AML-193 (cell line): ENCODE measurements around the gene LZTFL1.

ENCODE experiments used
- DNase-seq, 2 experiments: peaks; one replicate each; lab custom pipeline; 2025; lab: John Stamatoyannopoulos, UW

Gene LZTFL1

DNA sequence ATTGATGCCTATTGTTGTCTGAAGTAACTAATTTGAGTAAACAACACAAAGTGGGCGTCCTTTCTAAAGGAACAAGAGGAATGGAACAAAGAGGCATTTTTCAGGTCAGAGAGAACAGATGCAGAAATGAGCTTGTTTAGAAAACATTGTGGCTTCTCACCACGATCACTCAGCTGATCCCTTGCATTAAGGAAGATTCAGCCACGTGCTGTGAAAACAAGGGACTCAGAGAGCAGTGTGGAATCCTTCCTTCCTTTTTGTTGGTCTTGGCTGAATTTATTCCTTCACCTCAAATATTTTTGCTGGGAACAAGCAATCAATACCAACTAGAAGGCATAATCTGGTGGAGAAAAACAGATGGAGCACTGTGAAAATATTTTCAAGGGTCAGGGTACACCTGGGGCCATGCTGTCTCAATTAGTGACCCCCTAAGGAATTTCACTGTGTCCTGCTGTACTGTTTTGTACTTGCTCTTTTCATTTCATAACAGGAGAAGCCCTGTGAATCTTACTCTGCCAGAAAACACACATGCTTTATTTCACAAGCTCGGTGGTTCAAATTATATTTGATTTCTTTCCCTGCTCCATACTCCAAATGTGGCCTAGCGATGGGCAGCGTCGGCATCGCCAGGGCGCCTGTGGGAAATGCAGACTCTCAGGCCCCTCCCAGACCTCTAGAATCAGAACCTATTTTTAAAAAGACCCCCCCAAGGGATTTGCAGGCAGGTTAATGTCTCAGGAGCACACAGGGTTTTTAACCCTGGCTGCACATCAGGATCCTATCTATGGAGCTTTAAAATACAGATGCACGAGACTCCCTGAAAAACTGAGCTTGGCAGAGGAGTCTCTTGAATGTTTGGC lies 34.0 kb downstream of the LZTFL1 start:
- DNase-seq = no peak

DNA sequence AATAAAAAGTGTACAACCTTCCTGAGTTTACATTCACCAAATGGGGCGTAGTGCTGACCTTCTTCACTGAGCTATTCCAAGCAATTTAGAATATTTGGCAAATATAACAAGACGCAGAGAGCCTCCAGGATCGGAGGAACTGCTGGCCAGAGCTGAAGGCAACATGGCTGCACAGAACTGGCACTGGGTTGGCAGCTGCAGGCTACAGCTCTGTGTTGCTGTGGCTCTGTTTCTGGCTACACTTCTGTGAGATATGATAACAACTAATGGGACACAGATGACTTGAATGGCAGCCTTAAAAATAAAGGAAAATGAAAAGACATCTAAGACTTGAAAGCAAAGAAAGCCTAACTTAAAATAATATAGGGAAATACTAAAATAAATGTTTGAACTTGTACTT lies 34.8 kb downstream of the LZTFL1 start:
- DNase-seq = no peak

DNA sequence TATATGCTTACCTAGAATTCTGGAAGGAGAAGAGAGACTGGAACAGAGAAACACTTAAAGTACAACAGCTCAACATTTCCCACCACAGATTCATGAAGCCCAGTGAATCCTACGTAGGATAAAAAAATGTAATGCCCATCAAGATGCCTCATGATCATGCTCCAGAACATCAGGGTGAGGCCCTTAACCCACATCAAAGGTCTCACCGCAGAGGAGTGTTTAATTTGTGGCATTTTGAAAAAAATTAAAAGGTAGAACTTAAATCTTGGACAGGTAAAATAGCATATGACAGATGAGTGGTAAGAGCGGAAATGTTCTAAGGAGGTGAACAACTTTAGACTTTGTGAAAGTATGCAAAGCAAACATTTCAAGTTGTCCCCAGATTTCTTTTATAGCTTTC lies 35.8 kb downstream of the LZTFL1 start:
- no peak for DNase-seq

DNA sequence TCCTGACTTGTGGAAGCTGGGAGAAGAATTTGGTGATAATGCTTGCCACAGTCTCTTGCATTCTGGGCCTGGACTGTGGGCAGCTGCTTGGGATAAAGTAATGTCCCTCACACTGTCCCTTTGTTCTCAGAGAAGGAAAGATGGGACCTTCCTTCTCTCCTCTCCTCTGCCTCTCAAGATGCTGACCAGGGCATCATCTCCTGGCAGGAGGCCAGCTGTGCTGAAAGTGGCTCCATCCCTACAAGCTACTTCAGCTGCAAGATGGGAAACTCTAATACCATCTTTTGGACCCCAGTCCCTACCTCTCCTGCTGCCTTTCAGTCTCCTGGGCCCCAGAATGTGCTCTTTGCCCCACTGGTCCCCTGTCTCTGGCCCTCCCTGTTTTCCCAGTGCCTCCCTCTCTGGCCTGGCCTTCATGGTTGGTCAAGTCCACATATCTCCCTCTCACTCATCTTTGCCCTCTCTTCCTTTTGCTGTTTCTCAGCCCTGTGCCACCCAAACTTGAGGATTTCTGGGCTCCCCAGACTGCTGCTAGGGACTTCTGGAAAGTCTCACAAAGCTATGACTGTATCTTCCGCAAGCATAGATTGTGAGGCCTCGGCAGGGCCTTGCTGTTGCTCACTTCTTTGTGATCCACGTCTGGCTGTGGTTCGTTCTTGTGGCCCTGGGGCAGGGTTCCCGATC lies 38.5 kb downstream of the LZTFL1 start:
- DNase-seq = no peak

DNA sequence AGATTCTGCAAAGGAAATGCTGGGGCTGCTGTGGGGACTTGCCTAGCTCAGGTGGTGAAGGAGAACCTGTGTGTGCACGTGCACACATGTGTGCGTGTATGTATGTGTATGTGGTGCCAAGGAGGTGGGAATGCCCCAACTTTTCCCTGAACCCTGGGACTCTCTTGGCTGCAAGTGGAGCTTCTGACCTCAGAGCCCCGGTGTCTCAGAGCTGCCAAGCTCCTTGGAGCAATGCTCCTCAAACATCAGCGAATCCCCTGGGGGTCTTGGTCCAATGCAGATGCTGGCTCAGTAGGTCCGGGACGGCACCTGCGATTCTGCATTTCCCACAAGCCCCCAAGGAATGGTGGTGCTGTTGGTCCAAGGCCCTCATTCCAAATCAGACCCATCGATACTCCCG lies 39.8 kb downstream of the LZTFL1 start:
- DNase-seq = no peak

DNA sequence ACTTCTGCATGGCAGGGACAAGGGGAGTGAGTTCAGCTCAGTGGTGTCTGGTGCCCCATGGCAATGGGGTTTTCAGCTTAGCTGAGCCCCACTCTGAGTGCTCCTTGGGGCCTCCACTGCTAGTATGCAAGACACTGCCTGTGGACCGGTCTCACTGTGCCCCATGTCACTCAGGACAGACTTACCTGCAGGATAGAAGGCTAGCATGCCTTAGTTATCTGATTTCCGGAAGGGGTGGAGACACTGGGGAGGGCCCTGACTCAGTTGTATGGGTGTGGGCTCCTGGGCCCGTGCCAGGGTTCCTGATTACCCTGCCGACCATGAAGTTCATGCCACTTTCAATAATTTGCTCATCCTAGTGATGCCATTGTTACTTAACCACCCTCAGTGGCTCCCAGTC lies 41.3 kb downstream of the LZTFL1 start:
- no peak for DNase-seq

DNA sequence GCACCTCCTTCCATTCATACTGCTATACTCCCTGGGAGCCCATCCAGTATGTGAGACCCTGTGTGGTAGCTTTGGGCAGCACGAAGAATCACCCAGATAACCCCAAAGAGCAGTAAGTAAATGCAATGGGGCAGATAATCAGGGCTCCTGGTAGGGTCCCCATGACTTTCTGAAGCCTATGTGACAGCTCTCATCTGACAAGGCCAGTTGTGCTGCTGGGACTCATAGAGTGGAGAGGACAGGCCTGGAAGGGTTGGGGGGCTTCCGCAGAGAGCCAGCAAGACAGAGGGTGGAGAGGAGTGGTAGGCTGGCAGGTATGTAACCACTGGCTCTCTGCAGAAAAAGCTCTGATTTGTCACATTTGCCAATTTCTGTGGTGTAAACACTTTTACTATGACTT lies 42.3 kb downstream of the LZTFL1 start:
- DNase-seq = no peak

- no peak for DNase-seq
Observed at GRCh38 chr3:45798034-45798433, 43.9 kb downstream of the LZTFL1 start.

GRCh38 chr3:45796902-45797637 lies 44.8 kb downstream of the LZTFL1 start:
- DNase-seq = no peak

DNA sequence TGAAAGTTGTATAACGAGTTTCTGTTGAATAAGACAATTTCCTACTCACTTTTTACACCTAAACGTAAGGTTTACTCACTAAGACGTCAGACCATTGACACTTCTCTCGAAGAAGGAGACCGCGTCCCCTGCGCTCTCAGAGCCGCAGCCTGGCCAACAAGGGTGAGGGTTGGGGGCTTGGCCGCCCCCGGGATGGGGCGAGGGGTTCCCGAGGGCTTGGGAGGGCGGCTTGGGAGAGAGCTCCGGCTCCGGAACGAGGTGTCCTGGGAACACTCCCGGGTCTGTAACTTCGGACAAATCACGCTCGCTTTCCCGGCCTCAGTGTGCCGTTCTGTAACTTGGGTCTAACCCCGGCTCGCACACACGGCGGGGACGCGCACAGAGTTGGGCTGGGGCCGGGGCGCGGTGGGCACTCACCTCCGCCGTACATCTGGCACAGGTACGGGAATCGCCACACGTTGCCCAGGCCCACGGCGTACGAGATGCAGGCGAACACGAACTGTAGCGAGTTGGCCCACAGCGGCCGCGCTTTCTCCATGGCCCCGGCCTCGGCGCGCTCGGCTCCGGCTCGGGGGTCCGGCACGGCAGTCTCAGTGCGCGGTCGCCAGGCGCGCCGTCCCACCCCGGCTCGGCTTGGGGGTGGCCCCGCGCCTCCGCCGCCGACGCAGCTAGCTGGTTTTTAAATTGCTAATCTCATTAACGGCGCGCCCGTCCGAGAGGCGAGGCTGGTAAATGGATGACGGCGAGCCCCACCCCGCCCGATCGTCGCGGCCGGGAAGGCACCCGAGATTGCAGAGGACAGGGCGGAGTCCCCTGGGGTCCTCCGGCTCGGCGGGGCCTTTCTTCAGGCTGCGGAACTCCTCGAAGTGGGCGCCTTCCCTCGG lies 45.8 kb downstream of the LZTFL1 start, which contains the start of gene SLC6A20:
Gene SLC6A20 (minus strand): TSS at position 655 of the 884 bp plus-strand sequence. CDS start 117 bp downstream, at position 538.
- DNase-seq = no peak

- DNase-seq = no peak
Observed at GRCh38 chr3:45795509-45795881, 46.4 kb downstream of the LZTFL1 start.

DNA sequence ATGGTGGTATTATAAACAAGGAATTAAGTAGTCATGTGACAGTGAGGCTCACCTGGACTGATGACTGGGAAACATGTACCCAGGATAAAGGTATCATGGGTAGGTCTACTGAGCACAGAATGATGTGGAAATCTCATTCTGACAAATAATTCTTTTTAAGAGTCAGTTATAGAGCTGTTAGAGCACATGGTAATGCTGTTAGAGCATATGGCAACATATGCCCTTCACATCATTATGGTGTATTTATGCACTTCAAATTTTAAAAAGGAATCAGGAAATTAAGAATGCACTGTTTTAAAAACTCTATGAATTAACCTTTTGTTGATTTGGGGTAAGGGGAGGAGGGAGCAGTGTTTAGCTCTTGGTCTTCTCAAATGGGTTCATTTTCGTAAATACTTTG lies 47.3 kb downstream of the LZTFL1 start:
- DNase-seq = no peak

GRCh38 chr3:45794177-45794560 lies 47.8 kb downstream of the LZTFL1 start:
- DNase-seq = no peak

DNA sequence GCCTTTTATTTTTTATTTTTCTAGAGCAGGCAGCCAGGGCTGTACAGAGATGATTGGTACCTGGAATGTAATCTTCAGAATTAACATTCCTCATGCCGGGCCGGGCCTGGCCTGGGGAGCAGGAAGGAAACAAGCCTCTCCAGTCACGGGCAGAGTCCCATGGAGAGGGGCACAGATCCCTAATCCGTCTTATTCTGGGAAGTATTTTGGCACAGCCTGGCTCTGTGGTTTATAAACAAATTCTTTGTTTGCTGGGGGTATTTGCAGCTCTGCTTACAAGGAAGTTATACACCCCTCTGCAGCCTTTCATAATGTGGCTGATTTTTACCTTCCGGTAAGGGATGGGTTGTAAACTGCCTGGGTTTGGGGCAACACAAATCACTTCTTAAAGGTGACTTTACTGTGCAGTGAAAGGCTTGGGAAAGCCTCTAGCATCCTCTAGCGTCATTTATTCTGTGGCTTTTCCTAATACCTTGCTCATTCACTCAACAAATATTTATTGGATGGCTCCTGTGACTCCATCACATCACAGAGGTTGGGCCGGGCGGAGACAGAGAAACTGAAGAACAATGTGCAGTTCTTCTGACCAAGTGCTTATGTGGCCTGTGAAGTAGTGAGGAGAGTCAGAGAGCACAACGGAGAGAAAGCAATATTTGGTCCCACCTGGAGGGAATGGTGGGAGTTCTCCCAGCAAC lies 48.3 kb downstream of the LZTFL1 start:
- DNase-seq = no peak

- DNase-seq = no peak
Observed at GRCh38 chr3:45792516-45793172, 49.3 kb downstream of the LZTFL1 start.

GRCh38 chr3:45792036-45792435 lies 49.9 kb downstream of the LZTFL1 start:
- no peak for DNase-seq

GRCh38 chr3:45790596-45790995 lies 51.3 kb downstream of the LZTFL1 start:
- DNase-seq = no peak

DNA sequence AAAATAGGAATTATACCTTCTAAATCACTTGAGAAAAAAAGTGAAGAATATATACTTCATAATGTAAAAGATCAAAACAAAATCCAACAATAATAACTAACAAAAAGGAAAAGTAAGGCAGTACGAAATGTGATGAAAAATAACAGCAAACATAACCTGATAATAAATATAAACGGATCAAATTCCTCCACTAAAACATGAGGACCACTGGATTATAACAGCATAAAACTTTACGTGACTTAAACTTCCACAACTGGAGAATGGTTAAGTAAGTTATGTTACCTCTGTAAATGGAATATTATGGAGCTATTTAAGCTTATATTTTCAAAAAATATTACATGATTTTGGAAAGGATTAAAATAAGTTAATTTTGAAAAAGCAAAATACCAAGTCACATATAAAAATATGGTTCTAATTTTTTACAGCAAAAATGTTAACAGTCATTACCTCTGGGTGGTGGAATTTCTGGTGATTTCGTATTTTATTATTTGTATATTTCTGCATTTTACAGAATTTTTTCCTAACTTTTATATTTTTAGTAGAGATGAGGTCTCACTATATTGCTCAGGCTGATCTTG lies 52.6 kb downstream of the LZTFL1 start:
- DNase-seq = no peak

GRCh38 chr3:45787551-45787950 lies 54.4 kb downstream of the LZTFL1 start:
- no peak for DNase-seq

- no peak for DNase-seq
Observed at GRCh38 chr3:45786801-45787495, 55.0 kb downstream of the LZTFL1 start.
